SK-N-SH (cell line): ENCODE data around the gene CDK5. TPM values are rescaled to one million over a fixed set of nuclear protein-coding genes. Genes with fewer than 3 reads are reported as not detected.

ENCODE experiments used
- CTCF ChIA-PET: fragments of 300-600, 350-600 bp; formaldehyde crosslinking; extraction: SDS; loops from one replicate; lab custom pipeline; 2021; lab: Yijun Ruan, JAX
- POLR2A ChIA-PET: fragments of 350-600 bp; sonication (Branson Sonifier 250); formaldehyde crosslinking; extraction: SDS; loops from one replicate; lab custom pipeline; 2020; ENCODE audit warnings: antibody characterized with exemption, inconsistent platforms; lab: Yijun Ruan, JAX
- DNase-seq: peaks from one replicate; pipeline ENCODE4 v3.0.0; 2012
- H2AFZ ChIP-seq: fragments of 200-600 bp; sonication (generic); 2 replicates; pipeline ENCODE4 v1.8.1; 2016; ENCODE audit warnings: antibody characterized with exemption, mild to moderate bottlenecking, low read depth
- H3F3A ChIP-seq: fragments of 200-600 bp; sonication (generic); replicated peaks from 2 replicates; pipeline ENCODE3; 2016; ENCODE audit warnings: antibody characterized with exemption, mild to moderate bottlenecking; ENCODE audit not compliant: insufficient read depth
- H3K27ac ChIP-seq, 2 experiments: fragments of 200-500 bp in 1 of 2; fragments of 200-600 bp in 1 of 2; sonication (Bioruptor generic) in 1 of 2; sonication (generic), shearing (Covaris generic) in 1 of 2; 2 replicates each; pipeline versions ENCODE4 v1.5.1 to v1.6.1; 2014 to 2016; ENCODE audit warnings: low read depth in 2 of 2, inconsistent platforms in 1 of 2, low read length in 1 of 2, mild to moderate bottlenecking in 1 of 2, mixed read lengths in 1 of 2
- H3K27me3 ChIP-seq: fragments of 200-600 bp; sonication (generic), shearing (Covaris generic); 2 replicates; pipeline ENCODE4 v1.6.1; 2016; ENCODE audit warnings: mixed run types; ENCODE audit not compliant: insufficient read depth
- H3K36me3 ChIP-seq, 2 experiments: fragments of 200-500 bp in 1 of 2; fragments of 200-600 bp in 1 of 2; sonication (Bioruptor generic) in 1 of 2; sonication (generic) in 1 of 2; replicated peaks in 1 of 2; 2 replicates each; pipeline versions ENCODE3 to v1.5.1; 2014 to 2016; ENCODE audit warnings: low read length in 1 of 2, mild to moderate bottlenecking in 1 of 2; ENCODE audit not compliant: insufficient read depth in 2 of 2, control insufficient read depth in 1 of 2
- H3K4me1 ChIP-seq, 2 experiments: fragments of 200-500 bp in 1 of 2; fragments of 200-600 bp in 1 of 2; sonication (Bioruptor generic) in 1 of 2; sonication (generic), shearing (Covaris generic) in 1 of 2; 2 replicates each; pipeline versions ENCODE4 v1.5.1 to v1.6.1; 2014 to 2016; ENCODE audit warnings: low read depth in 1 of 2, low read length in 1 of 2, mixed run types in 1 of 2; ENCODE audit not compliant: insufficient read depth in 2 of 2, control insufficient read depth in 1 of 2
- H3K4me2 ChIP-seq: fragments of 200-600 bp; sonication (generic), shearing (Covaris generic); 2 replicates; pipeline ENCODE4 v1.6.1; 2017; ENCODE audit warnings: mixed run types
- H3K4me3 ChIP-seq, 2 experiments: fragments of 200-500 bp in 1 of 2; fragments of 200-600 bp in 1 of 2; sonication (Bioruptor generic) in 1 of 2; sonication (generic), shearing (Covaris generic) in 1 of 2; 2 replicates each; pipeline versions ENCODE4 v1.5.1 to v1.8.1; 2014 to 2016; ENCODE audit warnings: low read depth in 2 of 2, inconsistent platforms in 1 of 2, low read length in 1 of 2, mild to moderate bottlenecking in 1 of 2, mixed read lengths in 1 of 2, moderate library complexity in 1 of 2
- H3K79me2 ChIP-seq: fragments of 200-600 bp; sonication (generic); 2 replicates; pipeline ENCODE4 v1.8.1; 2017; ENCODE audit warnings: mild to moderate bottlenecking; ENCODE audit not compliant: insufficient read depth
- H3K9ac ChIP-seq: fragments of 200-600 bp; sonication (generic); 2 replicates; pipeline ENCODE4 v1.6.1; 2017; ENCODE audit warnings: mixed run types
- H3K9me2 ChIP-seq: fragments of 200-600 bp; sonication (generic); 2 replicates; pipeline ENCODE4 v1.6.1; 2017; ENCODE audit warnings: mixed run types
- H3K9me3 ChIP-seq: fragments of 200-600 bp; sonication (generic); 2 replicates; pipeline ENCODE4 v1.6.1; 2017; ENCODE audit warnings: mixed run types, mild to moderate bottlenecking, moderate library complexity
- H4K20me1 ChIP-seq: fragments of 200-600 bp; sonication (generic); 2 replicates; pipeline ENCODE4 v1.6.1; 2017; ENCODE audit warnings: mild to moderate bottlenecking, mixed run types; ENCODE audit not compliant: insufficient read depth
- CTCF ChIP-seq: fragments of 200-600 bp; sonication (generic); IDR thresholded peaks from 2 replicates; pipeline ENCODE4 v1.6.1; 2017; ENCODE audit warnings: antibody characterized with exemption, mild to moderate bottlenecking, moderate library complexity
- JUND ChIP-seq: IDR thresholded peaks from 2 replicates; pipeline ENCODE4 v1.4.0; 2012
- NFIC ChIP-seq: IDR thresholded peaks from 2 replicates; pipeline ENCODE4 v1.4.0; 2012; ENCODE audit warnings: borderline replicate concordance
- RXRA ChIP-seq: IDR thresholded peaks from 2 replicates; pipeline ENCODE4 v1.4.0; 2012; ENCODE audit warnings: low read depth, mild to moderate bottlenecking, borderline replicate concordance
- SIN3A ChIP-seq: IDR thresholded peaks from 2 replicates; pipeline ENCODE4 v1.6.1; 2012; ENCODE audit warnings: low read depth, mild to moderate bottlenecking, low read length, moderate library complexity, borderline replicate concordance
- TAF1 ChIP-seq: IDR thresholded peaks from 2 replicates; pipeline ENCODE4 v1.6.1; 2012; ENCODE audit warnings: low read depth, mild to moderate bottlenecking, low read length, moderate library complexity, borderline replicate concordance
- TCF12 ChIP-seq: IDR thresholded peaks from 2 replicates; pipeline ENCODE4 v1.4.0; 2012
- USF2 ChIP-seq: fragments of 150-350 bp; IDR thresholded peaks from 2 replicates; pipeline ENCODE4 v1.6.1; 2017; ENCODE audit warnings: antibody characterized with exemption, low read length, low read depth, borderline replicate concordance
- ZBTB33 ChIP-seq: IDR thresholded peaks from 2 replicates; pipeline ENCODE4 v1.4.0; 2012; ENCODE audit warnings: low read depth, borderline replicate concordance
- WGBS: methylation state at CpG from one replicate; pipeline ENCODE4 v1.1.6; 2017; ENCODE audit warnings: low lambda C conversion rate; 5-methylcytosine and 5-hydroxymethylcytosine counted together
- polyA plus RNA-seq, 3 experiments: library from polyadenylated mRNA; depleted of rRNA; stranded (reverse); fragments of >200 nt; gene quantifications; 2 replicates each; pipeline ENCODE4 v1.2.3, GENCODE V29; 2012
- TF ChIP-seq, protein P1 (sequence below): IDR thresholded peaks from 2 replicates; pipeline ENCODE4; 2012

CDK5 gene
- polyA plus RNA-seq, 1 of the 3 experiments (the other 2 are of a cell fraction): 125 TPM

- Histone ChIP-seq H3K4me1 (peaks cover 31 to 51% of the 10 kb centered on the region in 2 experiments), H3K9me3 (no peaks in the 10 kb centered on the region), H3K27ac (peak overlapping the region; percentile 78 to 92), H3F3A (peaks cover 32% of the 10 kb centered on the region), H3K27me3 (no peaks in the 10 kb centered on the region), H3K79me2 (peaks cover 55% of the 10 kb centered on the region), H3K9me2 (no peaks in the 10 kb centered on the region), H3K4me3 (peak overlapping the region; percentile 71 to 94)
- ChIA-PET POLR2A (interaction anchor here (0.8 to 1.0 kb wide), 2 partner anchors 25 to 54 kb away, joined by 3 read pairs; partner anchors contain the start of genes ABCB8 and CDK5), CTCF (interaction anchor here (0.8 to 21.3 kb wide), 9 partner anchors 13 to 86 kb away, joined by 3 to 474 read pairs (median 4); partner anchors contain the start of genes CDK5 and SLC4A2)
- no peak for DNase-seq
- WGBS: 51% methylated on average over 24 of the region's 42 CpGs
- TF ChIP-seq, protein P1, sequence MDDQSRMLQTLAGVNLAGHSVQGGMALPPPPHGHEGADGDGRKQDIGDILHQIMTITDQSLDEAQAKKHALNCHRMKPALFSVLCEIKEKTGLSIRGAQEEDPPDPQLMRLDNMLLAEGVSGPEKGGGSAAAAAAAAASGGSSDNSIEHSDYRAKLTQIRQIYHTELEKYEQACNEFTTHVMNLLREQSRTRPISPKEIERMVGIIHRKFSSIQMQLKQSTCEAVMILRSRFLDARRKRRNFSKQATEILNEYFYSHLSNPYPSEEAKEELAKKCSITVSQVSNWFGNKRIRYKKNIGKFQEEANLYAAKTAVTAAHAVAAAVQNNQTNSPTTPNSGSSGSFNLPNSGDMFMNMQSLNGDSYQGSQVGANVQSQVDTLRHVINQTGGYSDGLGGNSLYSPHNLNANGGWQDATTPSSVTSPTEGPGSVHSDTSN: no peak
- TF ChIP-seq, all 33 proteins: peak for 0
- H4K20me1 ChIP-seq: no peaks in the 10 kb centered on the region; the same call in 1 of the 2 replicates
- H2AFZ ChIP-seq: peak overlapping the region; percentile 99; the same call in 1 of the 2 replicates
- peaks cover 7 to 28% of the 10 kb centered on the region in 2 experiments for H3K36me3 ChIP-seq
- H3K9ac ChIP-seq: peak overlapping the region; percentile 96
- H3K4me2 ChIP-seq: peak overlapping the region; percentile 98
Measured at GRCh38 chr7:151082141-151083070, 24.7 kb upstream of the CDK5 start.

- Histone ChIP-seq H3K79me2 (peaks cover 48% of the 10 kb centered on the region), H2AFZ (0 out of 2 replicates have a peak overlapping the region, but pooled peaks have one; percentile 24), H3K4me1 (peaks cover 31 to 51% of the 10 kb centered on the region in 2 experiments), H3K4me3 (peak overlapping the region; percentile 94 to 99), H3K9ac (peak overlapping the region; percentile 96), H3K36me3 (peaks cover 7 to 38% of the 10 kb centered on the region in 2 experiments), H3K9me3 (no peaks in the 10 kb centered on the region), H3K9me2 (no peaks in the 10 kb centered on the region), H4K20me1 (no peaks in the 10 kb centered on the region; the same call in 1 of the 2 replicates), H3K4me2 (peak overlapping the region; percentile 98), H3K27ac (peak overlapping the region; percentile 78 to 92), H3F3A (peaks cover 41% of the 10 kb centered on the region), H3K27me3 (no peaks in the 10 kb centered on the region)
- TF ChIP-seq USF2 (no peak), CTCF (no peak), TCF12 (no peak), SIN3A (no peak), ZBTB33 (no peak), NFIC (no peak), RXRA (no peak), TAF1 (no peak), JUND (no peak)
- DNase-seq: peak; percentile 63
- WGBS: 49% methylated on average over 47 of the region's 64 CpGs
- CTCF ChIA-PET: interaction anchor here (0.7 to 21.3 kb wide), 6 partner anchors 13 to 70 kb away, joined by 3 to 474 read pairs (median 8); partner anchors contain the start of genes CDK5 and SLC4A2
- POLR2A ChIA-PET: interaction anchor here (0.6 to 1.5 kb wide), 8 partner anchors 13 to 151 kb away, joined by 3 to 7 read pairs (median 4); partner anchors contain the start of genes ABCB8 and CHPF2
Measured at GRCh38 chr7:151081170-151082101, 23.7 kb upstream of the CDK5 start.
